Heart left ventricle (tissue), 16 donors: ENCODE data around the gene TOMM20. TPM values are rescaled to one million over a fixed set of nuclear protein-coding genes. Genes with fewer than 3 reads are reported as not detected.

Experiments used
- ATAC-seq, 4 donors: fragments of 200-7000 bp; cut with Tn5 transposase; one replicate each; pipeline ENCODE4 v1.9.1; 2020 to 2022; ENCODE audit warnings: moderate library complexity in 4 of 4, mild to moderate bottlenecking in 3 of 4, moderate number of reproducible peaks in 1 of 4
- DNase-seq, 5 donors: peaks; one replicate each; pipeline ENCODE4 v3.0.0-alpha.2; 2020
- H3K27ac ChIP-seq, 12 donors: fragments of 200-600 bp; sonication (generic) in 4 of 12; one replicate each; pipeline versions ENCODE4 v1.5.0 to v1.8.0; 2016 to 2022; ENCODE audit warnings: mild to moderate bottlenecking in 2 of 12
- H3K27me3 ChIP-seq, 9 donors: fragments of 200-600 bp; sonication (generic) in 2 of 9; one replicate each; pipeline versions ENCODE4 v1.5.1 to v1.8.0; 2016 to 2022; ENCODE audit warnings: mild to moderate bottlenecking in 3 of 9
- H3K36me3 ChIP-seq, 9 donors: fragments of 200-600 bp; sonication (generic) in 2 of 9; one replicate each; pipeline versions ENCODE4 v1.5.0 to v1.8.0; 2018 to 2022; ENCODE audit warnings: mild to moderate bottlenecking in 2 of 9
- H3K4me1 ChIP-seq, 12 donors: fragments of 200-600 bp; sonication (generic) in 4 of 12; one replicate each; pipeline versions ENCODE4 v1.5.0 to v1.8.0; 2016 to 2022; ENCODE audit warnings: mild to moderate bottlenecking in 3 of 12
- H3K4me3 ChIP-seq, 12 donors: fragments of 200-600 bp; sonication (generic) in 4 of 12; one replicate each; pipeline versions ENCODE4 v1.5.0 to v1.8.0; 2017 to 2022; ENCODE audit warnings: mild to moderate bottlenecking in 9 of 12, moderate library complexity in 4 of 12
- H3K9me3 ChIP-seq, 12 donors: fragments of 200-600 bp; sonication (generic) in 4 of 12; one replicate each; pipeline versions ENCODE4 v1.5.0 to v1.8.0; 2016 to 2022; ENCODE audit warnings: mild to moderate bottlenecking in 1 of 12
- CTCF ChIP-seq, 12 donors: fragments of 200-600 bp; sonication (generic) in 4 of 12; IDR thresholded peaks; one replicate each; pipeline versions ENCODE4 v1.5.0 to v1.8.0; 2018 to 2022; ENCODE audit warnings: antibody characterized with exemption in 12 of 12, mild to moderate bottlenecking in 5 of 12
- POLR2A ChIP-seq, 2 donors: fragments of 450-650 bp; IDR thresholded peaks; one replicate each; pipeline ENCODE4 v1.6.1; 2017; ENCODE audit warnings: antibody characterized with exemption in 2 of 2, mild to moderate bottlenecking in 2 of 2, moderate library complexity in 2 of 2
- WGBS, 4 donors: extraction: QIAGEN DNeasy Blood & Tissue Kit in 2 of 4; methylation state at CpG; one replicate each; pipeline versions ENCODE4 v1.1.5 to v1.1.7; 2013 to 2018; 5-methylcytosine and 5-hydroxymethylcytosine counted together
- intact Hi-C, 10 donors: fragments of 100-400 bp; cut with DNase I; formaldehyde crosslinking; loops; one replicate each; pipeline versions ENCODE4 v1.11.1 to v1.14.2; 2022
- polyA plus RNA-seq, 2 donors: library from polyadenylated mRNA; stranded (reverse); fragments of 200-250 nt; gene quantifications; one replicate each; pipeline ENCODE4 v1.2.3, GENCODE V29; 2013
- total RNA-seq, 9 donors: library from RNA; depleted of rRNA in 2 of 9; stranded (reverse); fragments of >200 nt in 2 of 9; fragmentation: NEBNext Ultra II Directional in 3 of 9; extraction: Animal tissue kit (Norgen Biotek cat#: 25700) in 3 of 9; gene quantifications; one replicate each; pipeline versions ENCODE4 v1.1.0 to v1.2.4, GENCODE V29; 2016 to 2023
- donor health status: ischemic (EF 13 %, LVEDD 7.1; RV severe dilation, severe dysfunction).
- donor health status: healthy with polysubstance abuse.
- donor health status: DM: no; HTN: yes; CAD: no.
- donor health status: DM: no; HTN: no; CAD: no.
- donor health status: ischemic (EF 25% LVEDD 6.9; RV normal size, moderate dysfunction).
- donor health status: ischemic (EF 25% LVEDD 5.7; RV mildly dilated, moderate dysfunction).
- donor health status: healthy.
- donor health status: DM: yes; HTN: yes; CAD: no.
- donor health status: ischemic (EF 35%, LVEDD 5.7; RV mildly dilated, moderate dysfunction).
- donor health status: nonischemic (EF 11% LVEDD 7.7; RV severe dilation, severe dysfunction).
- donor health status: DM: yes; HTN: yes; CAD: no.
- donor health status: PGD.
- donor health status: ischemic (EF 29% LVEDD 5.4; RV normal size, mild dysfunction).
- donor health status: nonischemic (EF 23%, LVEDD 6.1; RV moderate dilation, normal function).

Gene TOMM20
- total and polyA plus RNA-seq, 11 donors, result 43.0 to 100 (median 82.7) TPM

- WGBS, 4 donors, result 94 to 98% (median 95%) methylated on average over 6 of the region's 6 CpGs
- H3K4me1 ChIP-seq, result peaks cover 0 to 28% (median 16%) of the 10 kb centered on the region in 12 donors
- intact Hi-C loops, result no loop called here
- ATAC-seq (no peak), DNase-seq (no peak)
- H3K9me3 ChIP-seq, result no peaks in the 10 kb centered on the region
- no peak overlapping the region for H3K4me3 ChIP-seq
- TF ChIP-seq POLR2A (IDR thresholded peaks at IDR 0.05) (no peak), CTCF (IDR thresholded peaks at IDR 0.05) (no peak)
- H3K27ac ChIP-seq, result no peak overlapping the region
- H3K36me3 ChIP-seq, result peaks cover 0 to 64% (median 53%) of the 10 kb centered on the region in 9 donors
- H3K27me3 ChIP-seq, result no peaks in the 10 kb centered on the region
These were observed 30.0 kb upstream of the TOMM20 start for GRCh38 chr1:235158680-235159079.

GRCh38 chr1:235157150-235157549, 28.5 kb upstream of the TOMM20 start:
- peaks cover 0 to 79% (median 69%) of the 10 kb centered on the region in 9 donors for H3K36me3 ChIP-seq
- no peaks in the 10 kb centered on the region for H3K27me3 ChIP-seq
- intact Hi-C loops, result no loop called here
- no peaks in the 10 kb centered on the region for H3K9me3 ChIP-seq
- DNase-seq, result no peak
- TF ChIP-seq CTCF (IDR thresholded peaks at IDR 0.05) (no peak), POLR2A (IDR thresholded peaks at IDR 0.05) (no peak)
- WGBS, 4 donors, result 93 to 96% (median 95%) methylated on average over 4 of the region's 4 CpGs
- no peak overlapping the region for H3K4me3 ChIP-seq
- no peak for ATAC-seq
- no peak overlapping the region for H3K27ac ChIP-seq
- H3K4me1 ChIP-seq, result peaks cover 0 to 28% (median 16%) of the 10 kb centered on the region in 12 donors

GRCh38 chr1:235156740-235157139, 28.1 kb upstream of the TOMM20 start:
- no peak for ATAC-seq
- WGBS, 4 donors, result 83 to 89% (median 84%) methylated on average over 4 of the region's 4 CpGs
- no peak for TF ChIP-seq POLR2A (IDR thresholded peaks at IDR 0.05)
- TF ChIP-seq CTCF (IDR thresholded peaks at IDR 0.05), result no peak

GRCh38 chr1:235156265-235156664, 27.6 kb upstream of the TOMM20 start:
- no peak for DNase-seq
- intact Hi-C loops, result no loop called here
- ATAC-seq, result no peak
- WGBS, 4 donors, result 87 to 98% (median 92%) methylated on average over 3 of the region's 3 CpGs
- Histone ChIP-seq H3K27me3 (no peaks in the 10 kb centered on the region), H3K36me3 (peaks cover 0 to 88% (median 78%) of the 10 kb centered on the region in 9 donors), H3K4me3 (no peak overlapping the region), H3K27ac (no peak overlapping the region), H3K4me1 (peaks cover 0 to 26% (median 12%) of the 10 kb centered on the region in 12 donors), H3K9me3 (no peaks in the 10 kb centered on the region)
- TF ChIP-seq CTCF (IDR thresholded peaks at IDR 0.05), result no peak
- no peak for TF ChIP-seq POLR2A (IDR thresholded peaks at IDR 0.05)

More at GRCh38 chr1:235156740-235157139, 28.1 kb upstream of the TOMM20 start:
- H3K36me3 ChIP-seq, result peaks cover 0 to 83% (median 73%) of the 10 kb centered on the region in 9 donors
- H3K27ac ChIP-seq, result no peak overlapping the region
- intact Hi-C loops, result no loop called here
- no peak for DNase-seq
- no peaks in the 10 kb centered on the region for H3K27me3 ChIP-seq
- H3K4me1 ChIP-seq, result peaks cover 0 to 26% (median 15%) of the 10 kb centered on the region in 12 donors
- H3K9me3 ChIP-seq, result no peaks in the 10 kb centered on the region
- H3K4me3 ChIP-seq, result no peak overlapping the region
